Cardiac muscle cell (in vitro differentiated cells and primary cell): Measurements from ENCODE around the gene SLC24A3. TPM values are rescaled to one million over a fixed set of nuclear protein-coding genes. Genes with fewer than 3 reads are reported as not detected.

Experiments
- DNase-seq, 2 donors: peaks; one replicate each; pipeline versions ENCODE4 v3.0.0 to v3.0.0-alpha.2; 2010 to 2017; ENCODE audit warnings: low read depth in 1 of 2, low spot score in 1 of 2
- H3K27ac ChIP-seq: fragments of 200-600 bp; sonication (generic); 2 replicates; pipeline ENCODE4 v1.5.1; 2016
- H3K27me3 ChIP-seq: fragments of 200-600 bp; sonication (generic); 2 replicates; pipeline ENCODE4 v1.6.0; 2016; ENCODE audit warnings: control low read depth
- H3K36me3 ChIP-seq: fragments of 200-600 bp; sonication (generic); 2 replicates; pipeline ENCODE4 v1.5.1; 2016; ENCODE audit warnings: control low read depth
- H3K4me1 ChIP-seq: fragments of 200-600 bp; sonication (generic); 2 replicates; pipeline ENCODE4 v1.8.1; 2017; ENCODE audit warnings: low read depth, mild to moderate bottlenecking, mixed run types
- H3K4me3 ChIP-seq: fragments of 200-600 bp; sonication (generic); 2 replicates; pipeline ENCODE4 v1.5.1; 2016; ENCODE audit warnings: mild to moderate bottlenecking
- H3K9me3 ChIP-seq: fragments of 200-600 bp; sonication (generic); 2 replicates; pipeline ENCODE4 v1.5.1; 2017; ENCODE audit warnings: low read depth, mild to moderate bottlenecking, control low read depth
- CTCF ChIP-seq: IDR thresholded peaks from 2 replicates; pipeline ENCODE4 v1.5.1; 2012; ENCODE audit warnings: low read depth, mild to moderate bottlenecking, low read length
- polyA plus RNA-seq: library from polyadenylated mRNA; unstranded; fragments of >200 nt; fragmentation: Nextera tagmentation; extraction: Ambion mirVana; gene quantifications from 2 replicates; pipeline ENCODE4 v1.2.1, GENCODE V29; 2016
- total RNA-seq: library from RNA; depleted of rRNA; stranded (reverse); fragments of >200 nt; gene quantifications from 2 replicates; pipeline ENCODE4 v1.2.3, GENCODE V29; 2016

The SLC24A3 gene
- total and polyA plus RNA-seq, 2 experiments from 2014 or later, result 1.6 to 1.7 TPM

DNA sequence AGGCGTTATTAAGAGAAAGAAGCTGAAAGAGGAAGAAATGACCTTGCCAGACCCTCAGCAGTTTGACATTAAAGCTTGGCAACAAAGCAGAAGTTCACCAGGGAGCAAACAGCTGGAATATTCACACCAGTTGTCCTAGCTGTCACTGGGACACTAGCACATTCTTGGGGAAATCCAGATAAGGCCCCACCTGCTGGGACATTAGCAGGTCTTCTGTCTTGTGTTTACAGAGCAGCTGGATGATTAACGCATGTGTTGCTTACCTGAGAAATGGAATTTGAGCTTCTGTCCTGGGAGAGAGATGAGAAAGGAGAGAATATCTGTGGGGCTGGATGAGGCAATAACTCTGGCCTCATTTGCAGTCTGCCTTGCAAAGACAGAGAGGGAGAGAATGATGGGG is 408.0 kb downstream of the SLC24A3 start:
- no peak overlapping the region for H3K4me3 ChIP-seq
- H3K9me3 ChIP-seq, result no peaks in the 10 kb centered on the region
- DNase-seq, result no peak
- no peaks in the 10 kb centered on the region for H3K27me3 ChIP-seq
- no peaks in the 10 kb centered on the region for H3K4me1 ChIP-seq
- TF ChIP-seq CTCF, result no peak
- no peaks in the 10 kb centered on the region for H3K36me3 ChIP-seq
- no peak overlapping the region for H3K27ac ChIP-seq

DNA sequence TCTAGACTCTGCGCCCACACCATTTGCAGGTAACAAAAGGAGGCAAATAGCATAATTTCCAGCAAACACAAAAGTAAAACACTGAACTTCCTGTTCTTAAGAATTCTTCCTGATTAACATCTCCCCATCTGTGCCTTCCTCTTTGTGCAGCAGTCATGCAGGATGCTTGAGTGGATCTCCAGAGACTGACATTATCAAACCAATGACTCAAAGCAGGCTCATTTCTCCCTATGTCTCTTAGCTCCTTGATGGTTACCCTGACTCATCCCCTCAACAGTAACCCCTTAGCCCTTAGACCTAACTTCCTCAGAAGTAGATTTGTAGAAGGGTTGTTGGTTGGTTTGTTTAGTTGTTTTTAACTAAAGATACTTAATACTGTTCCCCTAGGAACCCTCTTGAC is 408.6 kb downstream of the SLC24A3 start:
- no peaks in the 10 kb centered on the region for H3K4me1 ChIP-seq
- no peak for TF ChIP-seq CTCF
- H3K4me3 ChIP-seq, result no peak overlapping the region

DNA sequence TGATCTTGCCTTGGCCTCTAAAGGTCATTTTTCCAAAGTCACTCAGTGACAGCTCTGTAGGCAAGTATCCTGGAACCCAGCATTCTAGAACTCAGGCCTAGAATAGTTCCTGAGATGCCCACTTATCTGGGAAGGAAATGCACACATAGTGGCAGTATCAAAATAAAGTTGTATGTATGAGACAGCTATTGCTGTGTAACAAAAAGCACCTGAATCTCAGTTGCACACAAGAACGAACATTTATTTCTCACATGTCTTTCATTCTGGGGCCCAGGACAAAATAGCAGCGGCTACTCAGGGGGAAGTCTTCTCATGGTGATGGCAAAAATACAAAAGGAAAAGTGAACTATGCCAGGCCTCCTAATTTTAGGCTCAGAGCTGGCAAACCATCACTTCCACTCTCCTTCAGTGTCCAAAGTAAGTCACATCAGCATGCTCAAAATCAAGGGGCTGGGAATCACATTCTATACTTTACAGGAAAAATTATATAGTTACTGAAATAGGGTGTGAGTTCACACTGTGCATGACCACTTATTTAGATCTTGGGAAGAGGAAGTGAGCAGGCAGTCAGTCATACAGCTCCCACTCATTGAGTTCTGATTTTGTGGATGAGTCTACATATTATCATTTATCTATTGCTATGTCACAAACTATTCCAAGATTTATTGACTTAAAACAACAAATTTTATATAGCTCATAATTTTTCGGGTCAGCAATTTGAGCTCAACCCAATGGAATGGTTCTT is 412.0 kb downstream of the SLC24A3 start:
- no peak for TF ChIP-seq CTCF
- Histone ChIP-seq H3K27ac (no peak overlapping the region), H3K4me3 (no peak overlapping the region)

More for the DNA sequence above, 408.6 kb downstream of the SLC24A3 start:
- no peak for DNase-seq
- no peaks in the 10 kb centered on the region for H3K27me3 ChIP-seq
- no peaks in the 10 kb centered on the region for H3K9me3 ChIP-seq
- no peaks in the 10 kb centered on the region for H3K36me3 ChIP-seq
- H3K27ac ChIP-seq, result no peak overlapping the region

DNA sequence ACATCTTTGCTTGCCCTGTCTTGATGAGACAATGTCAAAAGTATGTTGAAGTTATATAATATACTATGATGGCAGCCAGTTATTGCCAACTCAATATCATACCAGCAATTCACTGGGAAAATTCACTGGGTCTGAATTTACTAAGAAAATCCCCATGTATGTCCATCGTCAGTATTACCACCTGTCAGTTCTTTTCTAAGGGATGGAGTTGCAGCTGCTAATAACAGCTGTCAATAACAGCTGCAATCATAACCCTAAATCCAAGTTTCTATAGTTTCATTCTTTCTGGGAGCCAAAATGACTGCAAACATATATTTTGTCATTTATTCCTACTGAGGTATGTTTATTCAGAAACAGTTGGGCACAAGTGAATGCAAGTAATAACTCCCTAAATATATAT is 413.0 kb downstream of the SLC24A3 start:
- TF ChIP-seq CTCF, result no peak
- DNase-seq, result no peak
- no peak overlapping the region for H3K4me3 ChIP-seq
- no peaks in the 10 kb centered on the region for H3K27me3 ChIP-seq
- H3K36me3 ChIP-seq, result no peaks in the 10 kb centered on the region
- H3K4me1 ChIP-seq, result no peaks in the 10 kb centered on the region
- no peaks in the 10 kb centered on the region for H3K9me3 ChIP-seq
- H3K27ac ChIP-seq, result no peak overlapping the region

More for the DNA sequence above, 412.0 kb downstream of the SLC24A3 start:
- H3K9me3 ChIP-seq, result no peaks in the 10 kb centered on the region
- no peaks in the 10 kb centered on the region for H3K27me3 ChIP-seq
- no peaks in the 10 kb centered on the region for H3K4me1 ChIP-seq
- H3K36me3 ChIP-seq, result no peaks in the 10 kb centered on the region
- DNase-seq, result no peak

DNA sequence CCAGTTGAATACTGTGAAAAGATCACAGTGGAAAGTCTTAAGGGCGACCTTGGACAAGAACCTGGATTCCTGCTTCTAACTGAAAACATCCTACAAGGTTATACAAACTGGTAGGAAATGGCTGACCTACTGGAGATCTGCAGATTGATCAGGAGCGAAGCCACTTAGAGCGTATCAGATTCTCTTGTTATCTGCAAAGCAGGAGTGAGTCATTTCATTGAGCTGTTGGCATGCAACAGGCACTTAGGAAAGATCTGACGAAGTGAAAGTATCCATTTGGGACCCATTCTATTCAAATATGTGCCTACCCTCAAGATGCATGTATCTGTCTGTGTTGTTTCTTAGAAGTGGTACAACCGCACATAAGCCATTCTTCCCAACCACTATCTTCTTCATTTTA is 414.5 kb downstream of the SLC24A3 start:
- Histone ChIP-seq H3K36me3 (no peaks in the 10 kb centered on the region), H3K4me1 (no peaks in the 10 kb centered on the region), H3K27me3 (no peaks in the 10 kb centered on the region), H3K9me3 (no peaks in the 10 kb centered on the region), H3K4me3 (no peak overlapping the region), H3K27ac (no peak overlapping the region)
- peak in 1 of 2 donors; percentile 2 for DNase-seq
- no peak for TF ChIP-seq CTCF
